Neuronal stem cell (in vitro differentiated cells): ENCODE data around the gene STK32C.
A peak's percentile ranks its signal among the peaks of the same experiment; 100 is the strongest.
"Not testable (repeated sequence)": the region's sequence is repeated elsewhere in the genome, so short reads cannot be mapped to it uniquely, and the experiment has no call there.

Experiments used
- DNase-seq: peaks from one replicate; pipeline ENCODE4 v3.0.0-alpha.2; 2013; ENCODE audit warnings: low spot score
- H2AFZ ChIP-seq: one replicate; pipeline ENCODE4 v1.6.1; 2013; ENCODE audit warnings: mild to moderate bottlenecking, low read length, inconsistent platforms
- H2AK5ac ChIP-seq: 2 replicates; pipeline ENCODE4 v1.6.1; 2013; ENCODE audit warnings: low read depth, mild to moderate bottlenecking, inconsistent platforms, low read length, moderate library complexity, mixed read lengths
- H2BK120ac ChIP-seq: 2 replicates; pipeline ENCODE4 v1.6.1; 2013; ENCODE audit warnings: low read depth, mild to moderate bottlenecking, inconsistent platforms, low read length, moderate library complexity, mixed read lengths
- H2BK12ac ChIP-seq: one replicate; pipeline ENCODE4 v1.6.1; 2013; ENCODE audit warnings: low read length, inconsistent platforms
- H2BK15ac ChIP-seq: 2 replicates; pipeline ENCODE4 v1.6.1; 2013; ENCODE audit warnings: mild to moderate bottlenecking, low read length, inconsistent platforms, mixed read lengths
- H2BK5ac ChIP-seq: one replicate; pipeline ENCODE4 v1.6.1; 2013; ENCODE audit warnings: inconsistent platforms, mild to moderate bottlenecking, low read length, moderate library complexity
- H3K14ac ChIP-seq: one replicate; pipeline ENCODE4 v1.6.1; 2013; ENCODE audit warnings: low read length, inconsistent platforms
- H3K18ac ChIP-seq: 2 replicates; pipeline ENCODE4 v1.6.1; 2013; ENCODE audit warnings: low read length, inconsistent platforms
- H3K23ac ChIP-seq: 2 replicates; pipeline ENCODE4 v1.6.1; 2013; ENCODE audit warnings: low read depth, mild to moderate bottlenecking, mixed read lengths, low read length, inconsistent platforms; ENCODE audit not compliant: poor library complexity
- H3K27ac ChIP-seq: replicated peaks from 3 replicates; pipeline ENCODE4 v1.5.1; 2013; ENCODE audit warnings: low read length, inconsistent platforms
- H3K27me3 ChIP-seq, 3 experiments: 2 replicates each; pipeline ENCODE4 v1.6.1; 2013; ENCODE audit warnings: low read length in 3 of 3, mild to moderate bottlenecking in 2 of 3, inconsistent platforms in 1 of 3, low read depth in 1 of 3, mixed read lengths in 1 of 3, moderate library complexity in 1 of 3; ENCODE audit not compliant: control insufficient read depth in 3 of 3, insufficient read depth in 3 of 3
- H3K36me3 ChIP-seq, 2 donors: replicated peaks in 1 of 2; 2 replicates each; pipeline ENCODE4 v1.6.1; 2013; ENCODE audit warnings: low read length in 2 of 2; ENCODE audit not compliant: control insufficient read depth in 2 of 2, insufficient read depth in 2 of 2
- H3K4ac ChIP-seq: 2 replicates; pipeline ENCODE4 v1.6.1; 2013; ENCODE audit warnings: inconsistent platforms, mild to moderate bottlenecking, low read length, moderate library complexity
- H3K4me1 ChIP-seq, 2 donors: 1 replicate in 1 of 2; 2 replicates in 1 of 2; pipeline ENCODE4 v1.6.1; 2013; ENCODE audit warnings: low read length in 2 of 2, low read depth in 1 of 2; ENCODE audit not compliant: control insufficient read depth in 2 of 2, insufficient read depth in 1 of 2
- H3K4me2 ChIP-seq: one replicate; pipeline ENCODE4 v1.6.1; 2013; ENCODE audit warnings: mild to moderate bottlenecking, low read length, inconsistent platforms; ENCODE audit not compliant: insufficient read depth, poor library complexity, severe bottlenecking
- H3K4me3 ChIP-seq, 2 donors: 2 replicates each; pipeline ENCODE4 v1.5.1; 2013; ENCODE audit warnings: low read length in 2 of 2, mild to moderate bottlenecking in 2 of 2, inconsistent platforms in 1 of 2, moderate library complexity in 1 of 2
- H3K79me1 ChIP-seq: one replicate; pipeline ENCODE4 v1.6.1; 2013; ENCODE audit warnings: low read depth, mild to moderate bottlenecking, inconsistent platforms, low read length, moderate library complexity
- H3K9ac ChIP-seq: one replicate; pipeline ENCODE4 v1.6.1; 2013; ENCODE audit warnings: mild to moderate bottlenecking, low read depth, low read length, inconsistent platforms; ENCODE audit not compliant: poor library complexity
- H3K9me3 ChIP-seq, 2 donors: replicated peaks in 1 of 2; 2 replicates each; pipeline versions ENCODE3 to v1.6.1; 2013; ENCODE audit warnings: low read length in 2 of 2, mild to moderate bottlenecking in 2 of 2, inconsistent platforms in 1 of 2, low read depth in 1 of 2, mixed read lengths in 1 of 2, moderate library complexity in 1 of 2; ENCODE audit not compliant: control insufficient read depth in 2 of 2, insufficient read depth in 1 of 2
- H4K8ac ChIP-seq: one replicate; pipeline ENCODE4 v1.6.1; 2013; ENCODE audit warnings: low read depth, mild to moderate bottlenecking, inconsistent platforms, low read length, moderate library complexity
- H4K91ac ChIP-seq: one replicate; pipeline ENCODE4 v1.6.1; 2013; ENCODE audit warnings: low read length, low read depth, mild to moderate bottlenecking, inconsistent platforms; ENCODE audit not compliant: poor library complexity
- WGBS, 2 donors: extraction: QIAGEN DNeasy Blood & Tissue Kit; methylation state at CpG; one replicate each; pipeline ENCODE4 v1.1.7; 2013; ENCODE audit warnings: missing lambda C conversion rate in 2 of 2, mixed read lengths in 1 of 2; ENCODE audit not compliant: insufficient read length in 2 of 2, insufficient replicate concordance in 1 of 2; ENCODE audit errors: extremely low coverage in 2 of 2; 5-methylcytosine and 5-hydroxymethylcytosine counted together

The STK32C gene

DNA sequence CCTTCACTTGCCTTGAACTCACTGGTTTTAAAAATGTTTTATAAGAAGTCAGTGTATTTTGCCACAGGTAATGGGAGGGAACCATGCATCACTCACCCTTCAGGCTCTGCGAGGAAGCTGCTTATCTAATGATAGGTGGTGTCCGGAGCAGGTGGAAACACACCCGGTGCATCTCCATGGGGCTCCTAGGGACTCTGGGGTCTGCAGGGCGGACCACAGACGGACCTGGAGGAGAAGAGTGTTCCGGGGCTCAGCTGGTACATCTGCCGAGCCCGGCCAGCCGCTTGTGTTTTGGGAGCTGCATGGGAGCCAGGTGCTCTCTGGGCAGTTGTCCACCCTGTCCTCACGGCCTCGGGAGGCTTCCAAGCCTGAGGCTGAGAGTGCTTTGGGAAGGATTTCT is 31.5 kb upstream of the STK32C start:
- Histone ChIP-seq H3K14ac (no peak overlapping the region), H4K8ac (no peak overlapping the region), H4K91ac (no peak overlapping the region), H2BK12ac (no peak overlapping the region), H3K9ac (no peak overlapping the region), H3K23ac (no peak overlapping the region), H3K4me3 (no peak overlapping the region), H3K9me3 (peaks cover 5 to 10% of the 10 kb centered on the region in 2 donors), H2BK120ac (no peak overlapping the region), H3K36me3 (peaks cover 4 to 50% of the 10 kb centered on the region in 2 donors), H2AFZ (no peak overlapping the region), H3K4me2 (no peak overlapping the region), H3K27ac (no peak overlapping the region), H3K79me1 (no peaks in the 10 kb centered on the region), H2BK5ac (no peak overlapping the region), H3K4ac (no peak overlapping the region), H2BK15ac (no peak overlapping the region), H3K4me1 (peaks cover 6 to 15% of the 10 kb centered on the region in 2 donors), H2AK5ac (no peak overlapping the region), H3K27me3 (no peaks in the 10 kb centered on the region), H3K18ac (no peak overlapping the region)
- no CpG with 5 or more reads among the region's 11 CpGs for WGBS, 2 donors
- DNase-seq = no peak

DNA sequence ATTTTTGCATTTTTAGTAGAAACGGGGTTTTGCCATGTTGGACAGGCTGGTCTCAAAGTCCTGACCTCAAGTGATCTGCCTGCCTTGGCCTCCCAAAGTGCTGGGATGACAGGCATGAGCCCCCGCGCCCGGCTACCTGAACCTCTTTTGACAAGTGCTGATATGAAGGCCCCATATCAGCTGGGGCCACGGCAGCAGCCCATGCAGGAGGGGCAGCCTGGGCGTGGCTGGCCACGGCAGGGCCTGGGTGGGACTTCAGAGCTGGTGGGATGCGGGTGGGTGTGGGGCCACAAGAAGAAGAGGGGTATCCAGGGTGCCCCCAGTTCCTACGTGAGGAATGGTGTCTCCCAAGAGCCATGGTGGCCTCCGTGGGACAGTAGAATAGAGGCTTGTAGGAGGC is 31.1 kb upstream of the STK32C start:
- no peak overlapping the region for H4K91ac ChIP-seq
- H3K4ac ChIP-seq = no peak overlapping the region
- peaks cover 6 to 15% of the 10 kb centered on the region in 2 donors for H3K4me1 ChIP-seq
- H2AFZ ChIP-seq = no peak overlapping the region
- H3K9ac ChIP-seq = no peak overlapping the region
- no peak overlapping the region for H3K23ac ChIP-seq
- H2BK5ac ChIP-seq = no peak overlapping the region
- no peak for DNase-seq
- peak overlapping the region; percentile 25 for H3K18ac ChIP-seq
- H3K4me2 ChIP-seq = no peak overlapping the region
- no peaks in the 10 kb centered on the region for H3K27me3 ChIP-seq
- no peak overlapping the region for H4K8ac ChIP-seq
- H3K36me3 ChIP-seq = peaks cover 4 to 50% of the 10 kb centered on the region in 2 donors
- no peaks in the 10 kb centered on the region for H3K79me1 ChIP-seq
- no CpG with 5 or more reads among the region's 10 CpGs for WGBS, 2 donors
- H2AK5ac ChIP-seq = no peak overlapping the region
- no peak overlapping the region for H2BK15ac ChIP-seq
- H3K27ac ChIP-seq = no peak overlapping the region
- H2BK12ac ChIP-seq = no peak overlapping the region
- peaks cover 5 to 10% of the 10 kb centered on the region in 2 donors for H3K9me3 ChIP-seq
- no peak overlapping the region for H3K4me3 ChIP-seq
- H3K14ac ChIP-seq = no peak overlapping the region
- H2BK120ac ChIP-seq = no peak overlapping the region

DNA sequence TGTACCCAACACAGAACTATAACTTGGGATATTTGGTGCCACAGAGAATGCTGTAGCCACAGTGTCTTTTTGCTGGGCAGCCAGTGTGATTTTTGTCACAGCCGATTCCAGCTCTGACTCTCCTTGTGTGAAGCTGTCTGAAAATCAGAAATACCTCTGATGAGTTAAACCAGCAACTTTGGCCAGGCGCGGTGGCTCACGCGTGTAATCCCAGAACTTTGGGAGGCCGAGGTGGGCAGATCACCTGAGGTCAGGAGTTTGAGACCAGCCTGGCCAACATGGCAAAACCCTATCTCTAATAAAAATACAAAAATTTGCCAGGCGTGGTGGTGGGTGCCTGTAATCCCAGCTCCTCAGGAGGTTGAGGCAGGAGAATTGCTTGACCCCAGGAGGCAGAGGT is 30.1 kb upstream of the STK32C start:
- H3K9ac ChIP-seq, H3K4me2 ChIP-seq, H4K91ac ChIP-seq, H3K4ac ChIP-seq, H3K27ac ChIP-seq, H2BK5ac ChIP-seq, H2BK15ac ChIP-seq, H3K23ac ChIP-seq, H2BK120ac ChIP-seq, H3K14ac ChIP-seq, H2BK12ac ChIP-seq, DNase-seq, H2AK5ac ChIP-seq, H4K8ac ChIP-seq, H3K79me1 ChIP-seq, H3K9me3 ChIP-seq, H3K27me3 ChIP-seq, H3K18ac ChIP-seq: not testable (repeated sequence)
- Histone ChIP-seq H2AFZ (peak overlapping the region; percentile 89), H3K4me3 (peak overlapping the region in 1 of 2 donors; percentile 45), H3K4me1 (peaks cover 8 to 16% of the 10 kb centered on the region in 2 donors), H3K36me3 (peaks cover 4 to 40% of the 10 kb centered on the region in 2 donors)
- WGBS, 2 donors = no CpG with 5 or more reads among the region's 7 CpGs

DNA sequence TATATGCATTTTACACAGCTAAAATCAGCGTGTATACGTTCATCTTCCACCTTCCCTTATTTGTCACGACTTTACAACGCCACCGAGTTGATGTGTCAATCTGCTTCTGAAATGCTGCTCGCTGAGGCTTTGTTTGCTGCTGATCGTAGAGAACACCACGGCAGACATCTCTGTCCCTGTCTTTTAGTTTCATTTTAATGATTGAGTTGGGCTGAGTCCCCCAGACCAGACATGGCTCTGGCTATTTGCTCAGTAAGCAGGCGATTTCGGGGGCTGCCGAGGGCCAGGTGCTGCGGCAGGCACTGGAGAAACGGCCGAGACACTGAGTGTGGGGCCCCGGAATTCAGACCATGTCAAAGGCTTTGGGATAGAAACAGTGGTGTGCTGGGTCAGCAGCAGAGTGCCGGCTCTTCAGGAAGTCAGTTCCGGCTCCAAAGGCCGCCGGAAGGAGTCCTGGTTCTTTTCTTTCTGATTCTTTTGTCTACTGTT is 29.2 kb upstream of the STK32C start:
- H3K27ac ChIP-seq = peak overlapping the region; percentile 45

More for the DNA sequence above, 29.2 kb upstream of the STK32C start:
- peaks cover 15 to 22% of the 10 kb centered on the region in 2 donors for H3K4me1 ChIP-seq
- H2AK5ac ChIP-seq = no peak overlapping the region
- H2BK120ac ChIP-seq = no peak overlapping the region
- H2BK15ac ChIP-seq = no peak overlapping the region
- no peak overlapping the region for H3K14ac ChIP-seq
- peak overlapping the region; percentile 32 for H3K18ac ChIP-seq
- no peak overlapping the region for H3K4ac ChIP-seq
- no peak overlapping the region for H4K91ac ChIP-seq
- no peak overlapping the region for H4K8ac ChIP-seq
- H2AFZ ChIP-seq = peak overlapping the region; percentile 89
- no peak for DNase-seq
- H3K23ac ChIP-seq = no peak overlapping the region
- no peak overlapping the region for H2BK5ac ChIP-seq
- no peaks in the 10 kb centered on the region for H3K79me1 ChIP-seq
- no CpG with 5 or more reads among the region's 19 CpGs for WGBS, 2 donors
- peaks cover 3 to 31% of the 10 kb centered on the region in 2 donors for H3K36me3 ChIP-seq
- no peak overlapping the region for H2BK12ac ChIP-seq
- peaks cover 0 to 2% of the 10 kb centered on the region in 2 donors for H3K9me3 ChIP-seq
- peak overlapping the region; percentile 43 for H3K4me2 ChIP-seq
- peak overlapping the region in 1 of 2 donors; percentile 45 for H3K4me3 ChIP-seq
- no peak overlapping the region for H3K9ac ChIP-seq
- no peaks in the 10 kb centered on the region for H3K27me3 ChIP-seq
